HepG2 (cell line): ENCODE data around the gene IL2RA. TPM values are rescaled to one million over a fixed set of nuclear protein-coding genes. Genes with fewer than 3 reads are reported as not detected.
A peak's percentile ranks its signal among the peaks of the same experiment; 100 is the strongest.

Experiments used
- AKAP8 ChIP-seq: sonication (generic); formaldehyde crosslinking; IDR thresholded peaks from 2 replicates; pipeline ENCODE4 v1.5.1; 2020; ENCODE audit warnings: mild to moderate bottlenecking, missing genetic modification reagents
- BCL6 ChIP-seq: IDR thresholded peaks from 2 replicates; pipeline ENCODE4 v1.6.1; 2016; ENCODE audit warnings: missing genetic modification reagents, missing compliant biosample characterization
- MAZ ChIP-seq, 2 experiments: sonication (generic) in 1 of 2; formaldehyde crosslinking in 1 of 2; IDR thresholded peaks; 2 replicates each; pipeline versions ENCODE4 v1.5.0 to v1.6.1; 2012 to 2020; ENCODE audit warnings: low read depth in 2 of 2, mild to moderate bottlenecking in 2 of 2, borderline replicate concordance in 1 of 2, improper control_type of control experiment in 1 of 2, low read length in 1 of 2, missing genetic modification reagents in 1 of 2, moderate library complexity in 1 of 2
- RNF2 ChIP-seq: fragments of 450-650 bp; conservative IDR thresholded peaks from 2 replicates; pipeline ENCODE4 v1.6.1; 2016; ENCODE audit warnings: low read depth
- SALL2 ChIP-seq: sonication (generic); formaldehyde crosslinking; IDR thresholded peaks from 2 replicates; pipeline ENCODE4 v1.8.1; 2023; ENCODE audit warnings: mild to moderate bottlenecking, missing genetic modification reagents, inconsistent platforms
- SOX13 ChIP-seq, 3 experiments: fragments of 450-650 bp in 1 of 3; sonication (generic) in 1 of 3; formaldehyde crosslinking in 1 of 3; IDR thresholded peaks in 2 of 3; conservative IDR thresholded peaks in 1 of 3; 2 replicates each; pipeline versions ENCODE4 v1.5.0 to v1.6.1; 2016 to 2020; ENCODE audit warnings: antibody characterized with exemption in 1 of 3, mild to moderate bottlenecking in 1 of 3, missing compliant biosample characterization in 1 of 3, missing genetic modification reagents in 1 of 3, moderate library complexity in 1 of 3
- ZNF121 ChIP-seq: sonication (generic); formaldehyde crosslinking; IDR thresholded peaks from 2 replicates; pipeline ENCODE4 v1.5.0; 2020; ENCODE audit warnings: mild to moderate bottlenecking, missing genetic modification reagents
- ZNF24 ChIP-seq: fragments of 450-650 bp; IDR thresholded peaks from 2 replicates; pipeline ENCODE4 v1.6.1; 2017; ENCODE audit warnings: antibody characterized with exemption, mild to moderate bottlenecking
- ZNF441 ChIP-seq: sonication (generic); formaldehyde crosslinking; IDR thresholded peaks from 2 replicates; pipeline ENCODE4 v1.7.0; 2021; ENCODE audit warnings: missing genetic modification reagents, borderline replicate concordance
- ZNF460 ChIP-seq: sonication (generic); formaldehyde crosslinking; IDR thresholded peaks from 2 replicates; pipeline ENCODE4 v1.5.1; 2020; ENCODE audit warnings: missing genetic modification reagents, mild to moderate bottlenecking, borderline replicate concordance
- ZNF766 ChIP-seq: sonication (generic); formaldehyde crosslinking; IDR thresholded peaks from 2 replicates; pipeline ENCODE4 v1.5.0; 2020; ENCODE audit warnings: missing genetic modification reagents, borderline replicate concordance
- ZNF775 ChIP-seq: sonication (generic); formaldehyde crosslinking; IDR thresholded peaks from 2 replicates; pipeline ENCODE4 v1.4.0; 2020; ENCODE audit warnings: missing genetic modification reagents, mild to moderate bottlenecking, moderate library complexity, borderline replicate concordance
- ZNF850 ChIP-seq: sonication (generic); formaldehyde crosslinking; conservative IDR thresholded peaks from 2 replicates; pipeline ENCODE4 v1.9.0; 2021; ENCODE audit warnings: mild to moderate bottlenecking, missing genetic modification reagents
- polyA plus RNA-seq, 8 experiments: library from polyadenylated mRNA; depleted of rRNA in 3 of 8; stranded (reverse) in 7 of 8; unstranded in 1 of 8; fragments of >200 nt; fragmentation: Illumina TruSeq in 4 of 8; extraction: Trizol in 4 of 8; gene quantifications; 2 replicates each; pipeline versions ENCODE4 v1.2.1 to v1.2.3, GENCODE V29; 2011 to 2016; ENCODE audit warnings: low read depth in 4 of 8, missing spikeins in 1 of 8, mixed read lengths in 1 of 8; ENCODE audit not compliant: insufficient read depth in 1 of 8
- total RNA-seq, 5 experiments: library from RNA; depleted of rRNA; stranded (reverse); fragments of >200 nt; fragmentation: Illumina TruSeq; extraction: Trizol; gene quantifications; 2 replicates each; pipeline ENCODE4 v1.2.3, GENCODE V29; 2016; ENCODE audit warnings: low read depth in 1 of 5
- TF ChIP-seq, protein P1 (sequence below): sonication (generic); formaldehyde crosslinking; conservative IDR thresholded peaks from 2 replicates; pipeline ENCODE4 v1.8.1; 2023; ENCODE audit warnings: missing genetic modification reagents
- TF ChIP-seq, protein P2 (sequence below): sonication (generic); formaldehyde crosslinking; IDR thresholded peaks from 2 replicates; pipeline ENCODE4 v1.4.0; 2020; ENCODE audit warnings: mild to moderate bottlenecking, missing genetic modification reagents
- TF ChIP-seq, protein P3 (sequence below), 2 experiments: sonication (generic) in 1 of 2; formaldehyde crosslinking in 1 of 2; IDR thresholded peaks; 2 replicates each; pipeline versions ENCODE4 v1.5.1 to v1.6.1; 2011 to 2020; ENCODE audit warnings: borderline replicate concordance in 1 of 2, low read depth in 1 of 2, low read length in 1 of 2, mild to moderate bottlenecking in 1 of 2, missing genetic modification reagents in 1 of 2, moderate library complexity in 1 of 2
- TF ChIP-seq, protein P4 (sequence below): sonication (generic); formaldehyde crosslinking; IDR thresholded peaks from 2 replicates; pipeline ENCODE4 v1.4.0; 2020; ENCODE audit warnings: missing genetic modification reagents, borderline replicate concordance

The IL2RA gene
- total and polyA plus RNA-seq, 2 of the 13 experiments (the other 11 are each of a cell fraction or from before 2014, with no cell fraction given), result not detected

DNA sequence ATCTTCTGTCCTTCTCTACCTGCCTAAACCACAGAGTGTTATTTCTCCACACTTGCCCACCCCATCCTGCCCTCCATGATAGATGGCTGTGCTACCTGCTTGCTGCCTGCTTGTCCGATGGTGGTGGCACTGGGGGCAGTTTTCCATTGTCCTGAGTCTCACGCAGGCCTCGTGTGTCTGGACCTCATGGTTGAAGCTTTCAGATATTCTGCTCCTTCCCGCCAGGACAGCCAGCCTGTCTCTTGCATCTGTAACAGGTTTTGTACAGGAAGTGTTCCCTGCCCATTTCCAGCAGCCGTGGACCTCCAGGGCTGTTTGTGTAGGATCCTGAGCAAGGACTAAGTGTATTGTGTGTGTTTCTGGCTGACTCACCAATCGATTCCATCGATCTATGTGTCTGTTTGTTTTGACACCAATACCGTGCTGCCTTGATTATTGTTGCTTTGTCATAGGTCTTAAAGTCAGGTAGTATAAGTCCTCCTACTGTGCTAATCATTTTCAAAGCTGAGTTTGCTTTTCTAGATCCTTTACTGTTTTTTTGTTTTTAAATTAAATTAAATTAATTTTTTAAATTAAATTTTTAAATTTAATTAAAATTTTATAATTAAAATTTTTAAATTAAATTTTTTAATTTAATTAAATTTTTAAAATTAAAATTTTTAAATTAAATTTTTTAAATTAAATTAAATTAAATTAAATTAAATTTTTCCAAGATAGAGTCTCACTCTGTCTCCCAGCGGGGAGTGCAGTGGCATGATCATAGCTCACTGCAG is 93.3 kb downstream of the IL2RA start (continued):
- TF ChIP-seq SALL2 (CRISPR knock-in tag), result no peak
- TF ChIP-seq ZNF766 (CRISPR knock-in tag), result peak; percentile 51; the same call in 1 of the 2 replicates
- TF ChIP-seq ZNF24, result no peak; the same call in 1 of the 2 replicates
- TF ChIP-seq MAZ (IDR thresholded peaks at IDR 0.05; ENCODE audit: borderline replicate concordance, low read depth, low read length), result no peak
- TF ChIP-seq MAZ (CRISPR knock-in tag; IDR thresholded peaks at IDR 0.05; ENCODE audit: low read depth), result peak; percentile 55; the same call in 1 of the 2 replicates
- TF ChIP-seq, protein P1, sequence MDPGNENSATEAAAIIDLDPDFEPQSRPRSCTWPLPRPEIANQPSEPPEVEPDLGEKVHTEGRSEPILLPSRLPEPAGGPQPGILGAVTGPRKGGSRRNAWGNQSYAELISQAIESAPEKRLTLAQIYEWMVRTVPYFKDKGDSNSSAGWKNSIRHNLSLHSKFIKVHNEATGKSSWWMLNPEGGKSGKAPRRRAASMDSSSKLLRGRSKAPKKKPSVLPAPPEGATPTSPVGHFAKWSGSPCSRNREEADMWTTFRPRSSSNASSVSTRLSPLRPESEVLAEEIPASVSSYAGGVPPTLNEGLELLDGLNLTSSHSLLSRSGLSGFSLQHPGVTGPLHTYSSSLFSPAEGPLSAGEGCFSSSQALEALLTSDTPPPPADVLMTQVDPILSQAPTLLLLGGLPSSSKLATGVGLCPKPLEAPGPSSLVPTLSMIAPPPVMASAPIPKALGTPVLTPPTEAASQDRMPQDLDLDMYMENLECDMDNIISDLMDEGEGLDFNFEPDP, result no peak
- peak; percentile 84 for TF ChIP-seq BCL6
- TF ChIP-seq ZNF441 (CRISPR knock-in tag), result 0 out of 2 replicates have a peak, but pooled peaks have one; percentile 32
- no peak for TF ChIP-seq ZNF775 (CRISPR knock-in tag)
- TF ChIP-seq, protein P2, sequence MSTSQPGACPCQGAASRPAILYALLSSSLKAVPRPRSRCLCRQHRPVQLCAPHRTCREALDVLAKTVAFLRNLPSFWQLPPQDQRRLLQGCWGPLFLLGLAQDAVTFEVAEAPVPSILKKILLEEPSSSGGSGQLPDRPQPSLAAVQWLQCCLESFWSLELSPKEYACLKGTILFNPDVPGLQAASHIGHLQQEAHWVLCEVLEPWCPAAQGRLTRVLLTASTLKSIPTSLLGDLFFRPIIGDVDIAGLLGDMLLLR, result no peak
- no peak for TF ChIP-seq ZNF121
- TF ChIP-seq RNF2, result peak; percentile 86
- peak; percentile 97 for TF ChIP-seq SOX13 (IDR thresholded peaks at IDR 0.05)
- peak in 1 of 2 experiments; percentile 98; a peak in 2 of 4 replicates for TF ChIP-seq SOX13 (CRISPR knock-in tag; conservative IDR thresholded peaks at IDR 0.05 in 1 of 2, IDR thresholded peaks at IDR 0.05 in 1 of 2)
- TF ChIP-seq ZNF460, result no peak; the same call in 1 of the 2 replicates
- TF ChIP-seq, protein P3, sequence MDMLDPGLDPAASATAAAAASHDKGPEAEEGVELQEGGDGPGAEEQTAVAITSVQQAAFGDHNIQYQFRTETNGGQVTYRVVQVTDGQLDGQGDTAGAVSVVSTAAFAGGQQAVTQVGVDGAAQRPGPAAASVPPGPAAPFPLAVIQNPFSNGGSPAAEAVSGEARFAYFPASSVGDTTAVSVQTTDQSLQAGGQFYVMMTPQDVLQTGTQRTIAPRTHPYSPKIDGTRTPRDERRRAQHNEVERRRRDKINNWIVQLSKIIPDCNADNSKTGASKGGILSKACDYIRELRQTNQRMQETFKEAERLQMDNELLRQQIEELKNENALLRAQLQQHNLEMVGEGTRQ (IDR thresholded peaks at IDR 0.05; ENCODE audit: low read depth, low read length), result no peak
- TF ChIP-seq, protein P3 (CRISPR knock-in tag; IDR thresholded peaks at IDR 0.05; ENCODE audit: borderline replicate concordance), result no peak
- TF ChIP-seq, protein P4, sequence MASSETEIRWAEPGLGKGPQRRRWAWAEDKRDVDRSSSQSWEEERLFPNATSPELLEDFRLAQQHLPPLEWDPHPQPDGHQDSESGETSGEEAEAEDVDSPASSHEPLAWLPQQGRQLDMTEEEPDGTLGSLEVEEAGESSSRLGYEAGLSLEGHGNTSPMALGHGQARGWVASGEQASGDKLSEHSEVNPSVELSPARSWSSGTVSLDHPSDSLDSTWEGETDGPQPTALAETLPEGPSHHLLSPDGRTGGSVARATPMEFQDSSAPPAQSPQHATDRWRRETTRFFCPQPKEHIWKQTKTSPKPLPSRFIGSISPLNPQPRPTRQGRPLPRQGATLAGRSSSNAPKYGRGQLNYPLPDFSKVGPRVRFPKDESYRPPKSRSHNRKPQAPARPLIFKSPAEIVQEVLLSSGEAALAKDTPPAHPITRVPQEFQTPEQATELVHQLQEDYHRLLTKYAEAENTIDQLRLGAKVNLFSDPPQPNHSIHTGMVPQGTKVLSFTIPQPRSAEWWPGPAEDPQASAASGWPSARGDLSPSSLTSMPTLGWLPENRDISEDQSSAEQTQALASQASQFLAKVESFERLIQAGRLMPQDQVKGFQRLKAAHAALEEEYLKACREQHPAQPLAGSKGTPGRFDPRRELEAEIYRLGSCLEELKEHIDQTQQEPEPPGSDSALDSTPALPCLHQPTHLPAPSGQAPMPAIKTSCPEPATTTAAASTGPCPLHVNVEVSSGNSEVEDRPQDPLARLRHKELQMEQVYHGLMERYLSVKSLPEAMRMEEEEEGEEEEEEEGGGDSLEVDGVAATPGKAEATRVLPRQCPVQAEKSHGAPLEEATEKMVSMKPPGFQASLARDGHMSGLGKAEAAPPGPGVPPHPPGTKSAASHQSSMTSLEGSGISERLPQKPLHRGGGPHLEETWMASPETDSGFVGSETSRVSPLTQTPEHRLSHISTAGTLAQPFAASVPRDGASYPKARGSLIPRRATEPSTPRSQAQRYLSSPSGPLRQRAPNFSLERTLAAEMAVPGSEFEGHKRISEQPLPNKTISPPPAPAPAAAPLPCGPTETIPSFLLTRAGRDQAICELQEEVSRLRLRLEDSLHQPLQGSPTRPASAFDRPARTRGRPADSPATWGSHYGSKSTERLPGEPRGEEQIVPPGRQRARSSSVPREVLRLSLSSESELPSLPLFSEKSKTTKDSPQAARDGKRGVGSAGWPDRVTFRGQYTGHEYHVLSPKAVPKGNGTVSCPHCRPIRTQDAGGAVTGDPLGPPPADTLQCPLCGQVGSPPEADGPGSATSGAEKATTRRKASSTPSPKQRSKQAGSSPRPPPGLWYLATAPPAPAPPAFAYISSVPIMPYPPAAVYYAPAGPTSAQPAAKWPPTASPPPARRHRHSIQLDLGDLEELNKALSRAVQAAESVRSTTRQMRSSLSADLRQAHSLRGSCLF, result 0 out of 2 replicates have a peak, but pooled peaks have one; percentile 84
- TF ChIP-seq AKAP8, result no peak
- no peak for TF ChIP-seq ZNF850
